Hair follicle dermal papilla cell (primary cell): ENCODE results near the gene OR2V2. TPM values are rescaled to one million over a fixed set of nuclear protein-coding genes. Genes with fewer than 3 reads are reported as not detected.

Source experiments
- total RNA-seq: library from RNA; depleted of rRNA; stranded (reverse); fragments of >200 nt; gene quantifications from 2 replicates; pipeline ENCODE4 v1.2.3, GENCODE V29; 2012

The OR2V2 gene, protein sequence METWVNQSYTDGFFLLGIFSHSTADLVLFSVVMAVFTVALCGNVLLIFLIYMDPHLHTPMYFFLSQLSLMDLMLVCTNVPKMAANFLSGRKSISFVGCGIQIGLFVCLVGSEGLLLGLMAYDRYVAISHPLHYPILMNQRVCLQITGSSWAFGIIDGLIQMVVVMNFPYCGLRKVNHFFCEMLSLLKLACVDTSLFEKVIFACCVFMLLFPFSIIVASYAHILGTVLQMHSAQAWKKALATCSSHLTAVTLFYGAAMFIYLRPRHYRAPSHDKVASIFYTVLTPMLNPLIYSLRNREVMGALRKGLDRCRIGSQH
- total RNA-seq: not detected in 2 replicates

DNA sequence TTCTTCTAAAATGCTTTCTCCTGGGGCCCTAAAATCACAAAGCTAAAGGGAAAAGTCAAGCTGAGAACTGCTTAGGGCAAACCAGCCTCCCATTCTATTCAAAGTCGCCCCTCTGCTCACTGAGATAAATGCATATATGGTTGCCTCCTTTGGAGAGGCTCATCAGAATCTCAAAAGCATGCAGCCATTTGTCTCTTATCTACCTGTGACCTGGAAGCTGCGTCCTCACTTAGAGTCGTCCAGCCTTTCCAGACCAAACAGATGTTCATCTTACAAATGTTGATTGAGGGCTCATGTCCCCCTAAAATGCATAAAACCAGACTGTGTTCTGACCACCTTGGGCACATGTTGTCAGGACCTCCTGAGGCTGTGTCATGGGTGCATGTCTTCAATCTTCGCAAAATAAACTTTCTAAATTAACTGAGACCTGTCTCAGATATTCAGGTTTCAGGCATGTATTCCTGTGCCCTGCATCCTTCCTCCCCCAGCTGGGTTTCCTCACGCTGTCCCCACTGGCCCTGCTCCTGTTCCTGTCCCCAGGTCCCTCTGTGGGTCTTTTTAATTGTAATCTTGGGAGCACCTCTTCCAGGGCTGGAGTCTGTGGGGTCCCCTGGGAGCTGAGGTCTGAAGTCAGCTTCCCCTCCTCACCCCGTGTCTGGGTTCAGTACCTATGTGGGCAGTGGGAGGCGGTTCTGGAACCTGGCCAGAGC, at the start of gene OR2V2:
TSS of gene OR2V2 (plus strand) at position 660 of the 710 bp plus-strand sequence. CDS start 7,357 bp downstream, outside the sequence.

DNA sequence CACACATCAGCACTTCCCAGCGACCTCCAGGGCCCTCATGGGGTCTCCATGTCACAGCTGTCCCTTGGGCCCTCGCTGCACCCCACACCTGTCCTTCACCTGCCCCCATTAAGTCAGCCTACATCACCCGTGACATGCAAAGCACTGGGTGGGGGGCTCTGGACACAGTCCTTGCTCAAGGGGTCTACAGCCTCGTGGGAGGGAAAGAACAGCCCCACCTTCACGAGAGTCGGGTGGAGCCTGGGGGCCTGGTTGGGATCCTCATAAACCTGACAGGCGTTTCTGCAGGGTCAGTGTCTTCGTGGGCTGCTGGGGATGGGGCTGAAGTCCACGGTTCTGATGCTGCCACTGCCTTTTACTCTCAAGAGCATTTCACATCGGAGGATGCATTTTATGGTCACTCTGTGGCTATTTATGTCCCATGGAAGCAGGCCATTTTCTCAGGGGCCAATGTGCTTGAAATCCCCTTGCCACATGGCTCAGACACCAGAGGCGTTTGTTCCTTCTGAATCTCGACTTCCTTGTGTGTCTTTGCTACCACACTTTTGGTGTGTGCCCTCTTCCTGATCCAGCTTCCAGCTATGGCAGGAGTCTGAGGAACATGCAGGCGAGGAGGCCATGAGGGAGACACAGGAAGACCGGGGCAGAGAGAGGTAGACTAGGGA, 16.4 kb upstream of the OR2V2 start, which contains the start of gene OR2V1:
TSS of gene OR2V1 (minus strand) at position 338 of the 665 bp plus-strand sequence. CDS start 5,865 bp downstream, outside the sequence.

DNA sequence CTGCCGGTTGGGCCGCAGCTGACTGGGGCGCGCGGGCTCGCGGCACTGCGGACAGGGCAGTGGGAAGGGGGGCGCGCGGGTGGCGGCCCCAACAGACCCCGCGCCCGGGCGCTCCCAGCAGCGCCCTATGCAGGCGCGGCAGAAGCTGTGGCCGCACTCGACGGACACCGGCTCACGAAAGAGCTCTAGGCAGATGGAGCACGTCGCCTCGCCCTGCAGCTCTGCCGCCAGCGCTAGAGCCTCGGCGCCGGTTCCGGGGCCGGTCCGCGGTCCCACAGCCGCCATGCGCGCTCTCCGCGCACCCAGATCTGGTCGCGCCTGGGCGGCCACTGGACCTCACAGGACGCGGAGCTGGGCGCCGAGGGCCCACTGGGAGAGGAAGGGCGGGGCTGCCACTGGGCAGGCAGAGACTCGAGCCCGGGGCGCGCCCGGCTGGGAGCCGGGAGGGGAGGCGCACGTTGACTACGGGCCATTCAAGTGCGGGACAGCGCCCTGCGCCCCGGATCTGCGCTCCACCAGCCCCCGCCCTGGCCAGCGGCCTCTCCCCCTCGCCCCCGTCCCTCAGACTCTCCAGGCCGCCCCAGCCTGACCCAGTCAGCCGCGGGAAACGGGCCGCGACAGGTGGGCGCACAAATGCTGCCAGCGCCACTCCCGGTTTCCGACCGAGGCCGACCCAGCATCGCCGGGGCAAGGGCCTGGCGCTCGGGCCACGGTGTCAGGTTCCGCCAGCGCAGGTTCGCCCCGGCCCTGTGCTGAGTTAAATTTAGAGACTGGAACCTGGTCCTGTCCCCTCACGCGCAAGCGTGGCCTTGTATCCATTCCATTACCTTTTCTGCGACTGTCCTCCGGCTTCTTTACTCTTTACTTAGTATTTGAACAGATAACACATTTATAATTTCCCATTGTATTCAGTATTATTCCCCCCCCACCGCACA, 57.7 kb downstream of the OR2V2 start, which contains the start of gene TRIM7:
TSS of gene TRIM7 (minus strand) at position 371 of the 935 bp plus-strand sequence. CDS start at position 285, 86 bp downstream.

Other genes starting within 250 kb of the OR2V2 start
- gene BTNL8, start 248.4 kb upstream of the OR2V2 start, total RNA-seq: not detected in 2 replicates
- not detected in 2 replicates for gene BTNL3, start 158.7 kb upstream of the OR2V2 start, total RNA-seq
- gene BTNL9, start 107.3 kb upstream of the OR2V2 start, total RNA-seq: not detected in 2 replicates
- gene OR2V1, start 16.4 kb upstream of the OR2V2 start, total RNA-seq: not detected in 2 replicates
- gene TRIM7, start 57.6 kb downstream of the OR2V2 start, total RNA-seq: 2.1 and 4.0 TPM in 2 replicates
- 10.7 and 12.1 TPM in 2 replicates for gene TRIM41, start 75.7 kb downstream of the OR2V2 start, total RNA-seq
- gene RACK1, start 96.3 kb downstream of the OR2V2 start, total RNA-seq: 4,235 and 4,240 TPM in 2 replicates
- gene TRIM52, start 113.6 kb downstream of the OR2V2 start, total RNA-seq: 6.1 and 10.4 TPM in 2 replicates
- gene OR4F3, start 219.7 kb downstream of the OR2V2 start, total RNA-seq: 0.32 TPM in 1 of 2 replicates, not detected in the other